GM12801 (cell line): ENCODE measurements around the gene CDV3.

Experiments
- TF ChIP-seq, protein P1 (sequence below): IDR thresholded peaks from one replicate; pipeline ENCODE4 v1.5.1; 2011; ENCODE audit warnings: control low read depth; ENCODE audit not compliant: insufficient read length; ENCODE audit errors: extremely low read depth

CDV3 gene

DNA sequence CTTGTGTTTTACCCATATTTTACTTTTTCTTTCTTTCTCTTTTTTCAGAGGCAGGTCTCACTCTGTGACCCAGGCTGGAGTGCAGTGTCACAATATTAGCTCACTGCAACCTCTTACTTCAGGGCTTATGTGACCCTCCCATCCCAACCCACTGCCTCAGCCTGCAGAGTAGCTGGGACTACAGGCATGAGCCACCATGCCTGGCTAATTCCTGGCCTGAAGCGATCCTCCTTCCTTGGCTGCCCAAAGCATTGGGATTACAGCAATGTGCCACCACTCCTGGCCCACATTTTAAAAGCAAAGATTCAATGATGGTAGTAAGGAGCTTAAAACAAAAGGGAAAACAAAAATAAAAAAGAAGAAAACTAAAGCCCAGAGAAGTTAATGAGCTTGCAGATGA lies 11.1 kb upstream of the CDV3 start:
- TF ChIP-seq, protein P1, sequence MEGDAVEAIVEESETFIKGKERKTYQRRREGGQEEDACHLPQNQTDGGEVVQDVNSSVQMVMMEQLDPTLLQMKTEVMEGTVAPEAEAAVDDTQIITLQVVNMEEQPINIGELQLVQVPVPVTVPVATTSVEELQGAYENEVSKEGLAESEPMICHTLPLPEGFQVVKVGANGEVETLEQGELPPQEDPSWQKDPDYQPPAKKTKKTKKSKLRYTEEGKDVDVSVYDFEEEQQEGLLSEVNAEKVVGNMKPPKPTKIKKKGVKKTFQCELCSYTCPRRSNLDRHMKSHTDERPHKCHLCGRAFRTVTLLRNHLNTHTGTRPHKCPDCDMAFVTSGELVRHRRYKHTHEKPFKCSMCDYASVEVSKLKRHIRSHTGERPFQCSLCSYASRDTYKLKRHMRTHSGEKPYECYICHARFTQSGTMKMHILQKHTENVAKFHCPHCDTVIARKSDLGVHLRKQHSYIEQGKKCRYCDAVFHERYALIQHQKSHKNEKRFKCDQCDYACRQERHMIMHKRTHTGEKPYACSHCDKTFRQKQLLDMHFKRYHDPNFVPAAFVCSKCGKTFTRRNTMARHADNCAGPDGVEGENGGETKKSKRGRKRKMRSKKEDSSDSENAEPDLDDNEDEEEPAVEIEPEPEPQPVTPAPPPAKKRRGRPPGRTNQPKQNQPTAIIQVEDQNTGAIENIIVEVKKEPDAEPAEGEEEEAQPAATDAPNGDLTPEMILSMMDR, result no peak

DNA sequence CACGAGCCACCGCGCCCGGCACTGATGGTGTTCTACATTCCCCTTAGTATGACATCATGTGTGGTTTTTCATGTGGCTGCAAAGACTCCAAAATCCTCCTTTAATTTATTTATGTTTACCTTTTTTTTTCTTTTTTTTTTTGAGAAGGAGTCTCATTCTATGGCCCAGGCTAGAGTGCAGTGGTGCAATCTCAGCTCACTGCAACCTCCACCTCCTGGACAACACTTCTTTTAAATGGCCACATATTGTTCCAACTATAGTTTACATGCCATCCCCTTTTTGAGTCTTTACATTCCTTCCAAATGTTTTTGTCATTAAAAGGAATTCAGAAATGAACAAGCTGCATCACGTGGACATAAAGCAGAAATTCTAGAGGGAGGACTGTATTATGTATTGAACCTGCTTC lies 10.3 kb upstream of the CDV3 start:
- TF ChIP-seq, protein P1, result no peak

DNA sequence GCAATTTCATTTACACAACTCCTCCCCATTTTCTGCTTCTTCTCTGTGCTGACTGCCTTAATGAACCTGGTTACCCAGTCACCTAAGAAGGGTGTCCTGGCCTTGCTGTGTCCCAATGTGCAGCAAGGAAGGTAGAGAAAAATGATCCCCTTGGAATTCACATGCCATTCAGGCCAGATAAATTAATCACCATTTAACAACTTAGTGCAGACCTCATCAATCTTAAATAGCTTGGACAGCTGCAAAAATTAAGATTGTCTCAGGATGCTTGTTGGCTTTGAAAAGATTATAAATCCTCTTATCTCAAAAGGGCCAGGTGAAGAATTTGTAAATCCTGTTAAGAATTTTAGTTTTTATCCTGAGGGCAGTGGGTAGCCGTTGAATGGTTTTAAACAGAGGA lies 9.7 kb upstream of the CDV3 start:
- TF ChIP-seq, protein P1, result no peak

DNA sequence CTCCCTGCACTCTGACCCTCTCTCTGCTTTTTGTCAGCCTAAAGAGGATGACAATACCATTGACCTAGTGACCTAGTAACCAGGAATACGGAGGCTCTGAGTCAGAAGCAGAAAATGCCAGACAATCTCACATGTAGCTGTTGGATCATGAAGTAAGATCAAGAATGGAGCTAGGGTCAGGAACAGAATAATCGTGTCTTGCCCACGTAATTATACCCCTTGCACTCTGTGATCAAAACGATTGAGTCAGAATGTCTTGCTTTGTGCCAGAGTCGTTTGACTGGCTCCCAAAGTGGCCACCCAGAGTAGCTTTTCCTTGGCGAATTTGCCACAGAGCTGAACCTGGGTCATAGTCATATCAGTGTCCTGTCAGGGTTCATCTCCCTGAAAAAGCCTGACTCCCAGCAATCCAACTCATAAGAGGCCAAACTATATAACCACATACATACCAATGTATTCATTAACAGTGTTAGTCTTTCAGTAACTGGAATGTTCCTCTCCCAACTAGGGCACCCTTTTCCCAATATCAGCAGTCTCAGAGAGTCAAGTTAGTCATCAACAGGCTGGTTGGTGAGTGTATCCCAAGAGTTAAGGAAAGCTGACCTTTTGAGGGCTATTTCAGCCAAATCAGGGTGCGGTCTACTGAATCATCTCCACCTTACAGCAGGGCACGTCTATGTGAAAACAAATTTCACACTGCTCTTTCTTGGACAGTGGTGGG lies 5.0 kb upstream of the CDV3 start:
- TF ChIP-seq, protein P1, result no peak

DNA sequence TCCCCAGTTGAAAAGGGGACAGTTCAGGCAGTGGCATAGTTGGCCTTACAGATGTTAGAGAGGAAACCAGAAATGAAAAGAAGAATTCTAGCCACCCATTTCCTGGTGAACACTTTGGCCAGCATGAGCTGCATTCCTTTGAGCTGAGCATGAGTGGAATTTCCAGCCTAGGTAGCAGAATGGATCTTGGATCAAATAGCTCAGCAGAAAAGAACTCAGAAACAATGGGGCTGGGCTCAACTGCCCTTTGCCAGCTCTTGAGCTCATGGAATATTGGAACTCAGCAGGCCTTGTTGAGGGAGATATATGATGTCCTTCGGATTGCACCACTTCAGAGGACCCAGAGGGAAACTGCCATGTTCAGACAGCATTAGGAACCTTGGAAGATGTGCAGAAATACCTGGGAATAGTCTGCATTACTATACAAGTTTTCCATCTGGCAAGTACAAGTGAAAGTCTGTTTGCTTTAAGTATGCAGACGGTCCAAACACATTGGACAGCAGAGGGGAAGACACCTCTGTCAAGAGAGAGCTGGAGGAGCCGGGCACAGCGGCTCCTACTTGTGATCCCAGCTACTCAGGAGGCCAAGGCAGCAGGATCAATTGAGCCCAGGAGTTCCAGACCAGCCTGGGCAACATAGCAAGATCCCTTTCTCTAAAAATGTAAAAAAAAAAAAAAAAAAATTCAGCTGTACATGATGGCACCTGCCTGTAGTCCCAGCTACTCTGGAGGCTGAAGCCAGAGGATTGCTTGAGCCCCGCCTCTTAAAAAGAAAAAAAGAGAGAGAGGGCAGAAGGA lies 3.1 kb upstream of the CDV3 start:
- TF ChIP-seq, protein P1, result no peak

DNA sequence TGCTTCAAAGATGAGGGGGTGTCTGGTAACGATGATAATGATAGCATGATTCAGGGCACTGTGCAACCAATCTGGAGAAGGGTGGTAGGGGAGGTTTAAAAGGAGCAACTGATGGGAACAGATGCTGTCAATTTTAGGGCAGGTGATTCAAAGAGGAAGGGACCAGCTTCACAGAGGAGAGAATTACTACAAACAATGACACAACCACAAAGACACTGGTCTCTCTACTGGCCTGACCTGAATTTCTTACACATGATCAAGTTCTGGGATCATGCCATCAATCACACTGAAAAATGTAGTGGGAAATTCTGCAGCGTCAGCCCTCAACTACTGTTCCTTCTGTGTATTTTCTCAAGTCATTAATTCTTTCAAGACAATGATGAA lies 2.6 kb upstream of the CDV3 start:
- TF ChIP-seq, protein P1, result no peak

DNA sequence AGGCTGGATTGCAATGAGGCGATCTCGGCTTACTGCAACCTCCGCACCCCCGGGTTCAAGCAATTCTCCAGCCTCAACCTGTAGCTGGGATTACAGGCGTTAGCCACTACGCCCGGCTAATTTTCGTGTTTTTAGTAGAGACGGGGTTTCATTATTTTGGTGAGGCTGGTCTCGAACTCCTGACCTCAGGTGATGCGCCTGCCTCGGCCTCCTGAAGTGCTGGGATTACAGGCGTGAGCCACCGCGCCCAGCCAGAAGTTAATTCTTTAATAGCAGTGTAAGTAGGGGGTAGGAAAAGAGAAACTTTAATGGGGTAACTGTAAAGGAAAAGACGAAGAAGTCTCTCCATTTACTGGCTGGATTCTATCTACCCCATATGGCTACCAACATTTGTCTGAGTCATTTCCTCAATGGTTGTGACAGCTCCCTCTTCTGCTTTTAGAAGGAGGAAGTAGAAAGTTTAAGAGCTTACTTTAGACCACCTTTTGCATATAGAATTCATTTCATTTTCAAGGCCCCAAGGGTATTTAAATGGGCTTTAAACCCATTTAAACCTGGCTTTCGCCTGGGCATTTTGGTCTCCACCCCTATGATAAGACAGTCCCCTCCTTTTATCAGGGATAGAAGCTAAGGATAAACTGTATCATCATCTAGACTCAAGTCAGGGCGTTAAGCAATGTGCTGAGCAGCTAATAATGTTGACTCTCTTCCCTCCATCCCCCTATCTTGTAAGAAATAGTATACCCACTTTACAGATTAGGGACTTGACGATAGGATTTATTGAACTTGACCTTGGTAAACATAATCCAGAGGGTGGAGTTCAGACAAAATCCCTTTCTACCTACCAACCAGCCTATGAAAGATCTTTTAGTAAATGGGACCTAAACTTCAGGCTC lies 1.1 kb upstream of the CDV3 start:
- TF ChIP-seq, protein P1, result no peak
